ENCODE results near the gene SPTBN5. TPM values are rescaled to one million over a fixed set of nuclear protein-coding genes. Genes with fewer than 3 reads are reported as not detected.

Gene SPTBN5
- total and polyA plus RNA-seq, 2 experiments from 2014 or later = 0.57 to 1.1 TPM

DNA sequence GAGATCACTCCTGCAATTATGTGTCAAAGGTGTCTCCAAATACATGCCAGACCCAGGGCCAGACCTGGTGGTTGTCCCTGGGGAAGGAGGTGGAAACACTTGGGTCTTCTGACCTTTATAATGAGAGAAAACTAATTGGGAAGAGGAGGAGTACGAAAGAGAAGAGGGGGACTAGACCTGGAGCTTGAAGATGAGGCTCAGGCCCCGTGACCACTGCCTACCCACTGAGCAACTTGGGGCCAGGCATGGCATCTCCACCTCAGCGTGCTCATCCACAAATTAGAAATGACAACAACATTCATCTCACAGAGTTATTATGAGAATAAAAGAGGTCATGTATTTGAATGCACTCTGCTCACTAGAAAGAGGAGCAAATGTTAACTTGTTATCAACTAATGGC is 19.4 kb upstream of the SPTBN5 start (continued):
- no peak for TF ChIP-seq REST (IDR thresholded peaks at IDR 0.05; ENCODE audit: unreplicated experiment)
- TF ChIP-seq, protein P1, sequence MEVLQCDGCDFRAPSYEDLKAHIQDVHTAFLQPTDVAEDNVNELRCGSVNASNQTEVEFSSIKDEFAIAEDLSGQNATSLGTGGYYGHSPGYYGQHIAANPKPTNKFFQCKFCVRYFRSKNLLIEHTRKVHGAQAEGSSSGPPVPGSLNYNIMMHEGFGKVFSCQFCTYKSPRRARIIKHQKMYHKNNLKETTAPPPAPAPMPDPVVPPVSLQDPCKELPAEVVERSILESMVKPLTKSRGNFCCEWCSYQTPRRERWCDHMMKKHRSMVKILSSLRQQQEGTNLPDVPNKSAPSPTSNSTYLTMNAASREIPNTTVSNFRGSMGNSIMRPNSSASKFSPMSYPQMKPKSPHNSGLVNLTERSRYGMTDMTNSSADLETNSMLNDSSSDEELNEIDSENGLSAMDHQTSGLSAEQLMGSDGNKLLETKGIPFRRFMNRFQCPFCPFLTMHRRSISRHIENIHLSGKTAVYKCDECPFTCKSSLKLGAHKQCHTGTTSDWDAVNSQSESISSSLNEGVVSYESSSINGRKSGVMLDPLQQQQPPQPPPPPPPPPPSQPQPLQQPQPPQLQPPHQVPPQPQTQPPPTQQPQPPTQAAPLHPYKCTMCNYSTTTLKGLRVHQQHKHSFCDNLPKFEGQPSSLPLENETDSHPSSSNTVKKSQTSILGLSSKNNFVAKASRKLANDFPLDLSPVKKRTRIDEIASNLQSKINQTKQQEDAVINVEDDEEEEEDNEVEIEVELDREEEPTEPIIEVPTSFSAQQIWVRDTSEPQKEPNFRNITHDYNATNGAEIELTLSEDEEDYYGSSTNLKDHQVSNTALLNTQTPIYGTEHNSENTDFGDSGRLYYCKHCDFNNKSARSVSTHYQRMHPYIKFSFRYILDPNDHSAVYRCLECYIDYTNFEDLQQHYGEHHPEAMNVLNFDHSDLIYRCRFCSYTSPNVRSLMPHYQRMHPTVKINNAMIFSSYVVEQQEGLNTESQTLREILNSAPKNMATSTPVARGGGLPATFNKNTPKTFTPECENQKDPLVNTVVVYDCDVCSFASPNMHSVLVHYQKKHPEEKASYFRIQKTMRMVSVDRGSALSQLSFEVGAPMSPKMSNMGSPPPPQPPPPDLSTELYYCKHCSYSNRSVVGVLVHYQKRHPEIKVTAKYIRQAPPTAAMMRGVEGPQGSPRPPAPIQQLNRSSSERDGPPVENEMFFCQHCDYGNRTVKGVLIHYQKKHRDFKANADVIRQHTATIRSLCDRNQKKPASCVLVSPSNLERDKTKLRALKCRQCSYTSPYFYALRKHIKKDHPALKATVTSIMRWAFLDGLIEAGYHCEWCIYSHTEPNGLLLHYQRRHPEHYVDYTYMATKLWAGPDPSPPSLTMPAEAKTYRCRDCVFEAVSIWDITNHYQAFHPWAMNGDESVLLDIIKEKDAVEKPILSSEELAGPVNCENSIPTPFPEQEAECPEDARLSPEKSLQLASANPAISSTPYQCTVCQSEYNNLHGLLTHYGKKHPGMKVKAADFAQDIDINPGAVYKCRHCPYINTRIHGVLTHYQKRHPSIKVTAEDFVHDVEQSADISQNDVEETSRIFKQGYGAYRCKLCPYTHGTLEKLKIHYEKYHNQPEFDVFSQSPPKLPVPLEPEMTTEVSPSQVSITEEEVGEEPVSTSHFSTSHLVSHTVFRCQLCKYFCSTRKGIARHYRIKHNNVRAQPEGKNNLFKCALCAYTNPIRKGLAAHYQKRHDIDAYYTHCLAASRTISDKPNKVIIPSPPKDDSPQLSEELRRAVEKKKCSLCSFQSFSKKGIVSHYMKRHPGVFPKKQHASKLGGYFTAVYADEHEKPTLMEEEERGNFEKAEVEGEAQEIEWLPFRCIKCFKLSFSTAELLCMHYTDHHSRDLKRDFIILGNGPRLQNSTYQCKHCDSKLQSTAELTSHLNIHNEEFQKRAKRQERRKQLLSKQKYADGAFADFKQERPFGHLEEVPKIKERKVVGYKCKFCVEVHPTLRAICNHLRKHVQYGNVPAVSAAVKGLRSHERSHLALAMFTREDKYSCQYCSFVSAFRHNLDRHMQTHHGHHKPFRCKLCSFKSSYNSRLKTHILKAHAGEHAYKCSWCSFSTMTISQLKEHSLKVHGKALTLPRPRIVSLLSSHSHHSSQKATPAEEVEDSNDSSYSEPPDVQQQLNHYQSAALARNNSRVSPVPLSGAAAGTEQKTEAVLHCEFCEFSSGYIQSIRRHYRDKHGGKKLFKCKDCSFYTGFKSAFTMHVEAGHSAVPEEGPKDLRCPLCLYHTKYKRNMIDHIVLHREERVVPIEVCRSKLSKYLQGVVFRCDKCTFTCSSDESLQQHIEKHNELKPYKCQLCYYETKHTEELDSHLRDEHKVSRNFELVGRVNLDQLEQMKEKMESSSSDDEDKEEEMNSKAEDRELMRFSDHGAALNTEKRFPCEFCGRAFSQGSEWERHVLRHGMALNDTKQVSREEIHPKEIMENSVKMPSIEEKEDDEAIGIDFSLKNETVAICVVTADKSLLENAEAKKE (CRISPR knock-in tag; IDR thresholded peaks at IDR 0.05) = no peak
- TF ChIP-seq EZH2 (IDR thresholded peaks at IDR 0.05; ENCODE audit: low read depth, unreplicated experiment) = no peak

GRCh38 chr15:41911691-41912345 is 18.0 kb upstream of the SPTBN5 start:
- Histone ChIP-seq H3F3A (replicated peaks; ENCODE audit: low read depth) (no peaks in the 10 kb centered on the region), H4K20me1 (replicated peaks; ENCODE audit: insufficient read depth) (peaks cover 8% of the 10 kb centered on the region; the same call in 1 of the 2 replicates), H3K4me3 (no peak overlapping the region), H3K27ac (ENCODE audit: low read depth) (no peak overlapping the region), H3K4me2 (no peak overlapping the region), H3K4me1 (ENCODE audit: insufficient read depth) (no peaks in the 10 kb centered on the region), H3K79me2 (replicated peaks; ENCODE audit: insufficient read depth) (no peaks in the 10 kb centered on the region; the same call in 1 of the 2 replicates), H2AFZ (no peak overlapping the region), H3K36me3 (ENCODE audit: insufficient read depth) (peaks cover 10% of the 10 kb centered on the region; the same call in 1 of the 2 replicates), H3K9me2 (ENCODE audit: insufficient read depth) (no peaks in the 10 kb centered on the region), H3K27me3 (ENCODE audit: insufficient read depth) (no peaks in the 10 kb centered on the region)
- DNase-seq (ENCODE audit: low spot score) = no peak
- Mint-ChIP-seq H3K9me3 (peaks cover 8% of the 10 kb centered on the region; the same call in 2 of the 3 replicates), H3K27me3 (ENCODE audit: insufficient read depth, low read depth, poor library complexity) (peaks cover 2% of the 10 kb centered on the region), H3K27ac (no peak overlapping the region), H3K4me1 (no peaks in the 10 kb centered on the region), H3K36me3 (ENCODE audit: low read depth) (peaks cover 48% of the 10 kb centered on the region), H3K4me3 (no peak overlapping the region)
- no peak for ATAC-seq
- TF ChIP-seq EZH2phosphoT487 (IDR thresholded peaks at IDR 0.05; ENCODE audit: unreplicated experiment) = no peak
- TF ChIP-seq POLR2AphosphoS5 (IDR thresholded peaks at IDR 0.05; ENCODE audit: low read depth) = no peak
